RCC 7860 (cell line): Measurements from ENCODE around the gene NOXA1.

Experiments used
- DNase-seq: peaks from one replicate; pipeline ENCODE4 v3.0.0-alpha.2; 2015; ENCODE audit warnings: low spot score
- FAIRE-seq: peaks from 2 replicates; lab custom pipeline; 2012; peaks lifted over from hg19 to GRCh38; lab: Jason Lieb, UNC

Gene NOXA1

GRCh38 chr9:137423514-137424291, 510 bp downstream of the NOXA1 start:
- FAIRE-seq: no peak
- DNase-seq: no peak

- DNase-seq: no peak
- FAIRE-seq: no peak
Measured at GRCh38 chr9:137426018-137426681, 3.0 kb downstream of the NOXA1 start.

GRCh38 chr9:137427454-137428310, 4.5 kb downstream of the NOXA1 start:
- no peak for DNase-seq
- FAIRE-seq: no peak

- DNase-seq: no peak
- no peak for FAIRE-seq
Measured at GRCh38 chr9:137428311-137428630, 5.1 kb downstream of the NOXA1 start.

GRCh38 chr9:137428841-137429545, 5.8 kb downstream of the NOXA1 start:
- DNase-seq (no peak), FAIRE-seq (no peak)

GRCh38 chr9:137429546-137429890, 6.3 kb downstream of the NOXA1 start:
- FAIRE-seq: no peak
- no peak for DNase-seq

GRCh38 chr9:137429974-137430722, 7.0 kb downstream of the NOXA1 start:
- DNase-seq (no peak), FAIRE-seq (no peak)

GRCh38 chr9:137430723-137431415, 7.7 kb downstream of the NOXA1 start:
- no peak for DNase-seq
- FAIRE-seq: no peak

GRCh38 chr9:137431416-137431931, 8.3 kb downstream of the NOXA1 start:
- no peak for FAIRE-seq
- no peak for DNase-seq

- DNase-seq: no peak
- no peak for FAIRE-seq
Measured at GRCh38 chr9:137432687-137433348, 9.6 kb downstream of the NOXA1 start.

- no peak for DNase-seq
- FAIRE-seq: no peak
Measured at GRCh38 chr9:137433349-137433915, 10.2 kb downstream of the NOXA1 start.

GRCh38 chr9:137433916-137434431, 10.8 kb downstream of the NOXA1 start:
- FAIRE-seq (no peak), DNase-seq (no peak)

- no peak for DNase-seq
- FAIRE-seq: no peak
Measured at GRCh38 chr9:137434498-137435380, 11.5 kb downstream of the NOXA1 start.

GRCh38 chr9:137435381-137435891, 12.2 kb downstream of the NOXA1 start:
- no peak for FAIRE-seq
- DNase-seq: no peak

GRCh38 chr9:137435980-137436760, 13.0 kb downstream of the NOXA1 start:
- FAIRE-seq (peak; percentile 85), DNase-seq (peak; percentile 87)

- FAIRE-seq (no peak), DNase-seq (no peak)
Measured at GRCh38 chr9:137436761-137437600, 13.8 kb downstream of the NOXA1 start.
